ENCODE data around the gene LRRC34. TPM values are rescaled to one million over a fixed set of nuclear protein-coding genes. Genes with fewer than 3 reads are reported as not detected.

LRRC34 gene
- total and polyA plus RNA-seq, 9 of the 15 experiments (the other 6 are each of a cell fraction or from before 2014, with no cell fraction given): 0.17 to 0.30 TPM; not detected in 7

- TF ChIP-seq CREB1 (IDR thresholded peaks at IDR 0.05) (peak; percentile 88), CREB1 (CRISPR knock-in tag; IDR thresholded peaks at IDR 0.05) (peak; percentile 93), HMBOX1 (IDR thresholded peaks at IDR 0.05) (no peak; the same call in 1 of the 2 replicates), NR1H2 (CRISPR knock-in tag; IDR thresholded peaks at IDR 0.05) (0 out of 2 replicates have a peak, but pooled peaks have one; percentile 49), HEY1 (CRISPR knock-in tag; IDR thresholded peaks at IDR 0.05; ENCODE audit: borderline replicate concordance) (no peak), ZBTB17 (CRISPR knock-in tag; IDR thresholded peaks at IDR 0.05) (peak; percentile 43; the same call in 1 of the 2 replicates), ILK (tag; IDR thresholded peaks at IDR 0.05; ENCODE audit: borderline replicate concordance, low read depth) (no peak), UBTF (IDR thresholded peaks at IDR 0.05; ENCODE audit: borderline replicate concordance in 1 of 2, low read depth in 2 of 2, low read length in 2 of 2) (peak; percentile 53 to 75; a peak in 3 of 4 replicates), VEZF1 (CRISPR knock-in tag; IDR thresholded peaks at IDR 0.05) (peak; percentile 80), TOE1 (IDR thresholded peaks at IDR 0.05; ENCODE audit: borderline replicate concordance) (0 out of 2 replicates have a peak, but pooled peaks have one; percentile 40), TOE1 (CRISPR knock-in tag; IDR thresholded peaks at IDR 0.05; ENCODE audit: borderline replicate concordance, low read depth) (no peak), SRSF9 (IDR thresholded peaks at IDR 0.05; ENCODE audit: borderline replicate concordance, low read depth, low read length) (no peak), TSC22D4 (tag; IDR thresholded peaks at IDR 0.05) (no peak), ZBTB43 (CRISPR knock-in tag; IDR thresholded peaks at IDR 0.05) (0 out of 2 replicates have a peak, but pooled peaks have one; percentile 13), ZNF224 (CRISPR knock-in tag; IDR thresholded peaks at IDR 0.05) (peak; percentile 24; the same call in 1 of the 2 replicates), KAT8 (IDR thresholded peaks at IDR 0.05; ENCODE audit: low read depth) (no peak), STAG1 (CRISPR knock-in tag; IDR thresholded peaks at IDR 0.05; ENCODE audit: borderline replicate concordance) (no peak), MCM7 (IDR thresholded peaks at IDR 0.05) (no peak), ZNF764 (CRISPR knock-in tag; IDR thresholded peaks at IDR 0.05; ENCODE audit: low read depth) (no peak), POLR3A (IDR thresholded peaks at IDR 0.05; ENCODE audit: borderline replicate concordance, extremely low read depth, insufficient read depth, insufficient read length) (no peak), ILF3 (IDR thresholded peaks at IDR 0.05; ENCODE audit: borderline replicate concordance) (no peak)
Observed at GRCh38 chr3:169772897-169773816, 39.5 kb downstream of the LRRC34 start, which contains the start of gene MYNN (continued).
